AG04449 (cell line): ENCODE results near the gene APBA2.
A peak's percentile ranks its signal among the peaks of the same experiment; 100 is the strongest.

Experiments
- CTCF ChIA-PET: fragments of 350-600 bp; formaldehyde crosslinking; extraction: SDS; loops from one replicate; lab custom pipeline; 2021; ENCODE audit warnings: antibody characterized with exemption; lab: Yijun Ruan, JAX
- POLR2A ChIA-PET: fragments of 400-600, 350-600 bp; formaldehyde crosslinking; extraction: SDS; loops from one replicate; lab custom pipeline; 2020; ENCODE audit warnings: antibody characterized with exemption, inconsistent platforms; lab: Yijun Ruan, JAX
- DNase-seq: peaks from one replicate; pipeline ENCODE4 v3.0.0-alpha.2; 2010; ENCODE audit warnings: low read depth, low spot score
- H3K4me3 ChIP-seq: 2 replicates; pipeline ENCODE4 v1.5.1; 2011; ENCODE audit warnings: low read depth, mild to moderate bottlenecking, control low read depth, low read length
- CTCF ChIP-seq: IDR thresholded peaks from one replicate; pipeline ENCODE4 v1.5.1; 2011; ENCODE audit warnings: mild to moderate bottlenecking, moderate library complexity, low read length, control low read depth, inconsistent platforms; ENCODE audit not compliant: insufficient read depth; ENCODE audit errors: missing control alignments

The APBA2 gene

GRCh38 chr15:28881170-28881569 is 4.6 kb upstream of the APBA2 start:
- CTCF ChIA-PET: interaction anchor here (1.9 to 2.4 kb wide), 3 partner anchors 210 to 224 kb away, joined by 6 to 9 read pairs (median 6); no protein-coding TSS in a partner anchor
- peak; percentile 18 for TF ChIP-seq CTCF

GRCh38 chr15:28881600-28881999 is 4.2 kb upstream of the APBA2 start:
- H3K4me3 ChIP-seq: no peak overlapping the region
- TF ChIP-seq CTCF: no peak
- DNase-seq: no peak
- ChIA-PET CTCF (interaction anchor here (1.9 to 2.4 kb wide), 2 partner anchors 209 to 222 kb away, joined by 6 to 9 read pairs; no protein-coding TSS in a partner anchor), POLR2A (no interaction called here)

More at GRCh38 chr15:28881170-28881569, 4.6 kb upstream of the APBA2 start:
- POLR2A ChIA-PET: no interaction called here
- DNase-seq: peak; percentile 14
- no peak overlapping the region for H3K4me3 ChIP-seq

GRCh38 chr15:28884151-28884940 is 1.4 kb upstream of the APBA2 start:
- CTCF ChIA-PET: interaction anchor here (1.0 to 2.4 kb wide), 4 partner anchors 13 to 219 kb away, joined by 3 to 18 read pairs (median 4); no protein-coding TSS in a partner anchor
- POLR2A ChIA-PET: no interaction called here
- DNase-seq: no peak
- H3K4me3 ChIP-seq: no peak overlapping the region
- TF ChIP-seq CTCF: no peak

GRCh38 chr15:28885128-28885629 is 595 bp upstream of the APBA2 start:
- TF ChIP-seq CTCF: peak; percentile 14
- POLR2A ChIA-PET: no interaction called here
- H3K4me3 ChIP-seq: peak overlapping the region; percentile 63
- CTCF ChIA-PET: interaction anchor here (1.3 to 3.8 kb wide), 3 partner anchors 90 to 219 kb away, joined by 4 to 11 read pairs (median 7); no protein-coding TSS in a partner anchor
- DNase-seq: no peak

- no peak for TF ChIP-seq CTCF
- DNase-seq: no peak
- ChIA-PET POLR2A (interaction anchor here (0.6 kb wide), 1 partner anchor 216 kb away, joined by 4 read pairs; no protein-coding TSS in a partner anchor), CTCF (interaction anchor here (0.9 to 3.8 kb wide), 5 partner anchors 91 to 217 kb away, joined by 4 to 11 read pairs (median 4); no protein-coding TSS in a partner anchor)
- H3K4me3 ChIP-seq: peak overlapping the region; percentile 63
Observed at GRCh38 chr15:28886431-28887338, 911 bp downstream of the APBA2 start.
